Ectodermal cell (in vitro differentiated cells): Measurements from ENCODE around the gene LBHD2.

Experiments
- H3K27ac ChIP-seq: 2 replicates; pipeline ENCODE4 v1.7.0; 2013; ENCODE audit warnings: mild to moderate bottlenecking, low read depth, low read length; ENCODE audit not compliant: insufficient read depth, poor library complexity, severe bottlenecking
- H3K27me3 ChIP-seq: 2 replicates; pipeline ENCODE4 v1.7.0; 2013; ENCODE audit warnings: mild to moderate bottlenecking, low read length; ENCODE audit not compliant: insufficient read depth, control insufficient read depth, poor library complexity, severe bottlenecking
- H3K36me3 ChIP-seq: one replicate; pipeline ENCODE4 v1.7.0; 2013; ENCODE audit warnings: low read length; ENCODE audit not compliant: control insufficient read depth, insufficient read depth
- H3K4me1 ChIP-seq: one replicate; pipeline ENCODE4 v1.7.0; 2013; ENCODE audit warnings: low read length; ENCODE audit not compliant: control insufficient read depth, insufficient read depth
- H3K4me3 ChIP-seq: 2 replicates; pipeline ENCODE4 v1.7.0; 2013; ENCODE audit warnings: low read depth, low read length, control low read depth; ENCODE audit not compliant: insufficient read depth
- H3K9me3 ChIP-seq: 2 replicates; pipeline ENCODE4 v1.7.0; 2013; ENCODE audit warnings: mild to moderate bottlenecking, low read length, moderate library complexity; ENCODE audit not compliant: control insufficient read depth
- WGBS, 2 experiments: methylation state at CpG; one replicate each; pipeline ENCODE4 v1.1.7; 2013; ENCODE audit warnings: missing lambda C conversion rate in 2 of 2; 5-methylcytosine and 5-hydroxymethylcytosine counted together

The LBHD2 gene

GRCh38 chr14:103132381-103133209 is 48.6 kb downstream of the LBHD2 start:
- no peaks in the 10 kb centered on the region for H3K36me3 ChIP-seq
- no peaks in the 10 kb centered on the region for H3K4me1 ChIP-seq
- 89 to 91% methylated on average over 39 of the region's 39 CpGs for WGBS, 2 experiments
- H3K4me3 ChIP-seq, result no peak overlapping the region
- H3K27me3 ChIP-seq, result no peaks in the 10 kb centered on the region
- no peaks in the 10 kb centered on the region for H3K9me3 ChIP-seq
- H3K27ac ChIP-seq, result no peak overlapping the region

- H3K27me3 ChIP-seq, result peaks cover 3% of the 10 kb centered on the region
- H3K9me3 ChIP-seq, result no peaks in the 10 kb centered on the region
- H3K36me3 ChIP-seq, result no peaks in the 10 kb centered on the region
- no peak overlapping the region for H3K4me3 ChIP-seq
- H3K27ac ChIP-seq, result no peak overlapping the region
- WGBS, 2 experiments, result 93 to 94% methylated on average over 25 of the region's 25 CpGs
- H3K4me1 ChIP-seq, result no peaks in the 10 kb centered on the region
These were observed 49.5 kb downstream of the LBHD2 start for GRCh38 chr14:103133210-103134140.

- Histone ChIP-seq H3K36me3 (no peaks in the 10 kb centered on the region), H3K9me3 (no peaks in the 10 kb centered on the region), H3K27me3 (peaks cover 12% of the 10 kb centered on the region), H3K27ac (no peak overlapping the region), H3K4me1 (peaks cover 4% of the 10 kb centered on the region), H3K4me3 (no peak overlapping the region)
- WGBS, 2 experiments, result 36 to 50% methylated on average over 2 of the region's 2 CpGs
These were observed 50.4 kb downstream of the LBHD2 start for GRCh38 chr14:103134405-103134804.

GRCh38 chr14:103134919-103135318 is 50.9 kb downstream of the LBHD2 start:
- Histone ChIP-seq H3K36me3 (no peaks in the 10 kb centered on the region), H3K9me3 (no peaks in the 10 kb centered on the region), H3K27me3 (peaks cover 17% of the 10 kb centered on the region), H3K4me3 (no peak overlapping the region), H3K4me1 (peaks cover 4% of the 10 kb centered on the region), H3K27ac (no peak overlapping the region)
- WGBS, 2 experiments, result 92% methylated on average over 14 of the region's 14 CpGs

GRCh38 chr14:103135333-103136260 is 51.6 kb downstream of the LBHD2 start:
- Histone ChIP-seq H3K36me3 (no peaks in the 10 kb centered on the region), H3K9me3 (no peaks in the 10 kb centered on the region), H3K4me1 (peaks cover 4% of the 10 kb centered on the region), H3K4me3 (no peak overlapping the region), H3K27me3 (peaks cover 24% of the 10 kb centered on the region), H3K27ac (no peak overlapping the region)
- whole genome bisulfite sequencing, 2 experiments, result 92% methylated on average over 26 of the region's 26 CpGs

- no peaks in the 10 kb centered on the region for H3K9me3 ChIP-seq
- H3K27ac ChIP-seq, result no peak overlapping the region
- no peaks in the 10 kb centered on the region for H3K36me3 ChIP-seq
- H3K4me1 ChIP-seq, result peaks cover 4% of the 10 kb centered on the region
- H3K27me3 ChIP-seq, result peaks cover 27% of the 10 kb centered on the region
- WGBS, 2 experiments, result 73 to 74% methylated on average over 20 of the region's 20 CpGs
- H3K4me3 ChIP-seq, result no peak overlapping the region
These were observed 52.6 kb downstream of the LBHD2 start for GRCh38 chr14:103136388-103137271.

- Histone ChIP-seq H3K4me3 (no peak overlapping the region), H3K27ac (no peak overlapping the region)
These were observed 53.8 kb downstream of the LBHD2 start for GRCh38 chr14:103137689-103138300.

GRCh38 chr14:103138301-103139131 is 54.5 kb downstream of the LBHD2 start:
- 39% methylated on average over 66 of the region's 66 CpGs for WGBS, 2 experiments
- Histone ChIP-seq H3K4me3 (peak overlapping the region; percentile 18), H3K9me3 (no peaks in the 10 kb centered on the region), H3K36me3 (no peaks in the 10 kb centered on the region), H3K27ac (no peak overlapping the region), H3K4me1 (peaks cover 4% of the 10 kb centered on the region), H3K27me3 (peaks cover 27% of the 10 kb centered on the region)

More at GRCh38 chr14:103137689-103138300, 53.8 kb downstream of the LBHD2 start:
- peaks cover 4% of the 10 kb centered on the region for H3K4me1 ChIP-seq
- no peaks in the 10 kb centered on the region for H3K36me3 ChIP-seq
- H3K9me3 ChIP-seq, result no peaks in the 10 kb centered on the region
- WGBS, 2 experiments, result 85 to 86% methylated on average over 22 of the region's 22 CpGs
- peaks cover 27% of the 10 kb centered on the region for H3K27me3 ChIP-seq
